NCI-H774 (cell line): ENCODE measurements around the gene APLP2.
"Not testable (repeated sequence)": the region's sequence is repeated elsewhere in the genome, so short reads cannot be mapped to it uniquely, and the experiment has no call there.

ENCODE experiments used
- DNase-seq: peaks from one replicate; lab custom pipeline; 2025; lab: John Stamatoyannopoulos, UW

Gene APLP2

GRCh38 chr11:130069659-130070108 lies at the start of gene APLP2:
APLP2 (plus strand) TSS chr11:130069894; CDS start chr11:130069978, 84 bp downstream.
- peak; percentile 97 for DNase-seq

DNA sequence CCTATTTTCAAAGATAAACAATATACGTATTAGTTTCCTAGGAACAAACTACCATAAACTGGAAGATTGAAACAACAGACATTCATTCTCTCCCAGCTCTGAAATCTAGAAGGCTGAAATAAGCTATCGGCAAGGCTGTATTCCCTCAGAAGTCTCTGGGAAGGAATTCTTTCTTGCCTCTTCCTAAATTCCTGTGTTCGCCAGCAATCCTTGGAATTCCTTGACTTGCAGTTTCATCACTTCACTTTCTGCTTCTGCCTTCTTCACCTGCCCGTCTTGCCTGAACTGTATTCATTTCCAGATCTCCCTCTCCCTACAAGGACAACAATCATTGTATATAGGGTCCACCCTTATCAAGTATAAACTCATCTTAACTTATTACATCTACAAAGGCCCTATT lies 49.4 kb upstream of the APLP2 start:
- no peak for DNase-seq

GRCh38 chr11:130021606-130022005 lies 48.1 kb upstream of the APLP2 start:
- not testable (repeated sequence) for DNase-seq

- no peak for DNase-seq
These were observed 46.9 kb upstream of the APLP2 start for GRCh38 chr11:130022799-130023198.

DNA sequence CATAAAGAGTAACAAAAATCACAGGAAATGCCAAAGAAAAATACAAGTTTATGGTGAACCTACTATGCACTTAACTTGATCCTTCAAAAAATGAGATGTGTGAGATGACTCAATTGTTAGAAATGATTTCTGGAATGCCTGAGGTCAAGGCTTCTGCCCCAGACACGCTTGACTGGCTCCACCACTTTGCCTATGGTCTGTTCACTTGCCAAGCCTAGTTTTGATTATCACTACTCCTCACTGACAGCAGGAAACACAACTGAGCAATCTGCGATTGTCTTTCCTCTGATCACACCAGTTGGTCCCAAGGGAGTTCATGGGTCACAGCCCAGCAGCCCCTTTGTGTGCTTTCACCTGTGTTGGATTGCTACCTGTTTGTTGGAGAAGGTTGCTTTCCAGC lies 46.5 kb upstream of the APLP2 start:
- no peak for DNase-seq

GRCh38 chr11:130024361-130024760 lies 45.3 kb upstream of the APLP2 start:
- DNase-seq, result no peak

DNA sequence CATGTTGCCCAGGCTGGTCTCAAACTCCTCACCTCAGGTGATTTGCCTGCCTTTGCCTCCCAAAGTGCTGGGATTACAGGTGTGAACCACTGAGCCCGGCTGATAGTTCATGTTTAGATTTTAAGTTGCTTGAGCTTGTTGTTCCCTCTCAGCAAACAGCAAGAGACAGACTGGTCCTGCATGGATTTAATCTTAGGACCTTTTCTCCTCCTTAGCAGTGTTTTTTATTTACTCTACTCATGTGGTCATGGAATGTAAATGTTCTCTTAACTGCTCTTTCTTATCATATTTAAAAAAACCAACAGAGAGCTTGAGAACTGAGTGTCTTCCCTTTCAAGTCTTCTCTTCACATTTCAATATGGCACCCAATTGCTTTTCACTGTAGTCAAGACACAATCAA lies 44.3 kb upstream of the APLP2 start:
- no peak for DNase-seq

DNA sequence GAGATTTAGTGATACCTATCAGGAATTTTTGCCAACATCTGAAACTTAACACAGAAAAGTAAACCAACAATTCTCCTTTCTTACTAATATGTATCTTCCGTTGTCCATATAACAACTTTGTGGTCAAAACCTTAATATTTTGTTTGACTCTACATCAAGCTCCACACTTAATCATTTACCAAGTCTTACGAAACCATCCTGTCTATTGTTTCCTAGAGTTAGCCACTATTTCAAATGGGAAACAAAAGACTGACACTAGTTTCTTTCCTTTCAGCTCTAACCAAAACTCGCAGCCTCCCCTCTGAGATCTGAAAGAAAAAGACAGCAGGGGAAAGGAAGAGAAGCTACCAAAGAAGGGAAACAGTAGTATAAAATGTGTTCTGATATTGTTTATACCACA lies 40.6 kb upstream of the APLP2 start:
- DNase-seq, result no peak

DNA sequence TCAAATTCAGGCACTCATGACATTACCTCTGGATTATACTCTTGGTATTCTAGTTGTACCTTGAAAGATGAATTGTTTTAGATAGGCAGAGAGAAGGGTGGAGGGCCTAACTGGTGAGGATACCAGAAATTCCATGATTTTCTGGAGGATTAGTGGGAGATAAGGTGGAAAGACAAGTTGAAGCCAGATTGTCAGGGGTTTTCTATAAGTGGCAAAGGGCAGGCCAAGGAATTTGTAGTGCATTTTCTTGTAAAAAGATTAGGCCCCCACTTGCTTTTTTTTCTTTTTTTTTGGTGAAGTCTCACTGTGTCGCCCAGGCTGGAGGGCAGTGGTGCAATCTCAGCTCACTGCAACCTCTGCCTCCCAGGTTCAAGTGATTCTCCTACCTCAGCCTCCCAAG lies 38.6 kb upstream of the APLP2 start:
- DNase-seq, result no peak

DNA sequence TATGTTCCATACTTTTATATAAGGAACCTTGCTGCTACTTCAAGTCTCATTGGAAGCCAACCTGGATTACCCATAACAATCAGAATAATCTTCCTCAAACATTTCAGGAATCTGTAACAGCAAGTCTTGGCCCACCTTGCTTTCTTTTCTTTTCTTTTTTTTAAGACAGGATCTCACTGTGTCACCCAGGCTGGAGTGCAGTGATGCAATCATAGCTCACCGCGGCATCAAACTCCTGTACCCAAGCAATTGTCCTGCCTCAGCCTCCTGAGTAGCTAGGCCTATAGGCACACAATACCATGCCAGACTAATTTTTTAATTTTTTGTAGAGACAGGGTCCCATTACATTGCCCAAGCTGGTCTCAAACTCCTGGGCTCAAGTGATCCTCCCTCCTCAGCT lies 37.7 kb upstream of the APLP2 start:
- DNase-seq, result no peak

- DNase-seq, result no peak
These were observed 36.8 kb upstream of the APLP2 start for GRCh38 chr11:130032931-130033330.

DNA sequence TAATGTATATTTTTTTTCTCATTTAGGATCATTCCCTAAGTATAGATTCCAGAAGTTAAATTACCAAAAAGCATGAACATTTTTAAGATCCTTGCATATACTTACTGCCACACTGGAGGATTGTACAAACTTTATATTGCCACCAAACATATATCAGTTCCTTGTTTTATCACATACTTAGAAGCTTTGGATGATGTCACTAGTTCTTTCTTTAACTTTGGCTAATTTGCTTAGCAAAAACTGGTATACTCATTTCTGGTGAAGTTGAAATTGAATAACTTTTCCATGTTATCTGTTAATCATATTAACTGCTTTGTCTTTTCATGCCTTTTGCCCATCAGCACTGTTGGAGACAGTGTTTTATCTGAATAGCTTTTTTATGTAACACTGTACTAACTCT lies 35.5 kb upstream of the APLP2 start:
- DNase-seq, result no peak

DNA sequence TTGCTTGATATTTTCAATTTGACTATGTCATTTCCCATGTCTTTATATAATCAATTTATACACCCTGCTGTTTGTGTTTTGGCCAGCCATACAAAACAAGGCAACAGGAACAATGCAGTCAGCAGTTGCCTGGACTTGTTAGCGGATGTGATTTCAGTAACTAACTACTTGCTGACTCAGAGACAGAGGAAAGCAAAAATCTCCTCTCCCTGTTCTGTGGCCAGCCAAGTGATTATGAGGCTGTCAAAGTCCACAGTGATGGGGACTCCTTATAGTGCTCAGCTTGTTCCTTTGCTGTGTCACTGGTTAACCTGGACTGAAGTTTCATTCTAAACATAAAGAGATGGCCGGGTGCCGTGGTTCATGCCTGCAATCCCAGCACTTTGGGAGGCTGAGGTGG lies 32.6 kb upstream of the APLP2 start:
- DNase-seq, result no peak

- no peak for DNase-seq
These were observed 31.7 kb upstream of the APLP2 start for GRCh38 chr11:130037881-130038585.

DNA sequence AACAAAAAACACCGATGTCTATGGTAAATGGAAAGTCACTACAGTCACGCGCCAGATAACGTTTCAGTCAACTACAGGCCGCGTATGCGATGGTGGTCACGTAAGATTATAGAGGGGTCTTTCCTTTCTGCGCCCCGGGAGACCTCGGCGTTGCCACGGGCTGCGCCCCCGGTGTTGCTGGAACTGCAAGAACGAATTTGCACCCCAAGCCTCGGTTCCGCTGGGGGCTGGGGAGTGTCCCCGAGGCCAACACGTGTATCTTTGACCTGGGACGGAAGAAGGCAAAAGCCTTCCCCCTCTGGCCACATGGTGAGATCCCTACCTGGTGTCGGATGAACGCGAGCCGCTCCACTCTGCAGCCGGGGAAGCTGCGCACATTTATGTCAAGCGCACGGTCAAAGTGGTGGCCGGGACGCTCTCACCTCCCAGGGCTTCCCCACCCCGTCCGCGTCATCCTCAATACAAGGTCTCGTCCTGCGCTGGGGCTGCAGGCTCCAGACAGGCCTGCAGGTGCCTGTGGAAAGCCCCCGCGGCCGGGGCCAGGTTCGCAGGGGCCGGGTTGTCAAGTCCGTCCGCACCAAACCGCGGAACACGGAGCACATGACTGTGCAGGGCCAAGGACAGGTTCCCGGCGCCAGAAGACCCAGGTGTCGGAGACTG lies 29.3 kb upstream of the APLP2 start:
- no peak for DNase-seq

- peak; percentile 59 for DNase-seq
These were observed 27.6 kb upstream of the APLP2 start for GRCh38 chr11:130042093-130042591.

DNA sequence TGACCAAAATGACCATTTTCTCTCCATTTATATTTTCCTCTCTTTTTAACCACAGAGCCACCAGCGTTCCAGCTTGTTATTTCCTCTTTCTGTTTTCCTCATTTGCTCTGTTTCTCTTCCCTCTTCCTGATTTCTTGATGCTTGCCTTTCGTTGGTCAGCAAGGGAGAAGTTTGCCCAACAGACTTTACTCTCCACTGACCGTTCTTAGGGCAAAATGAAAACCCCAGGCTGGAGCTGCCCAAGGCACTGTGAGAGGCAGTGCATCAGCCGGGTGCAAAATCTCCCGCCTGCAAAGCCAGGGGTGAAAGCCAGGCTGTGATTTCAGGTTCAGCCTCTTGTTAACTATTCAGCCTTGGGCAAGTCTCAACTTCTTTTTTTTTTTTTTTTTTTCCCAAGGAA lies 26.1 kb upstream of the APLP2 start:
- DNase-seq, result no peak

DNA sequence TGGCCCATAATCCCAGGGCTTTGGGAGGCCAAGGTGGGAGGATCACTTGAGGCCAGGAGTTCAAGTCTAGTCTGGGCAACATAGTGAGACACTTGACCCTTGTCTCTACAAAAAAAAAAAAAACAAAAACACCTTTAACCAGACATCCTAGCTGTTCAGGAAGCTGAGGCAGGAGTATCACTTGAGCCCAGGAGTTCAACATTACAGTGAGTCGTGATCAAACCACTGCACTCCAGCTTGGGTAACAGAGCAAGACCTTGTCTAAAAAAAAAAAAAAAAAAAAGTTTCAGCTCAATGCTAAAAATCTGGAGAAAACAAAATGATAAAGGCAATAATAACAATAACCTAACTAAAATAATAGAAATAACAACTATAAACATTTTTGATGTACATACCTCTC lies 22.6 kb upstream of the APLP2 start:
- DNase-seq, result no peak

- DNase-seq, result no peak
These were observed 20.3 kb upstream of the APLP2 start for GRCh38 chr11:130049328-130049771.

GRCh38 chr11:130050257-130050656 lies 19.4 kb upstream of the APLP2 start:
- DNase-seq, result no peak

GRCh38 chr11:130051082-130051481 lies 18.6 kb upstream of the APLP2 start:
- no peak for DNase-seq

DNA sequence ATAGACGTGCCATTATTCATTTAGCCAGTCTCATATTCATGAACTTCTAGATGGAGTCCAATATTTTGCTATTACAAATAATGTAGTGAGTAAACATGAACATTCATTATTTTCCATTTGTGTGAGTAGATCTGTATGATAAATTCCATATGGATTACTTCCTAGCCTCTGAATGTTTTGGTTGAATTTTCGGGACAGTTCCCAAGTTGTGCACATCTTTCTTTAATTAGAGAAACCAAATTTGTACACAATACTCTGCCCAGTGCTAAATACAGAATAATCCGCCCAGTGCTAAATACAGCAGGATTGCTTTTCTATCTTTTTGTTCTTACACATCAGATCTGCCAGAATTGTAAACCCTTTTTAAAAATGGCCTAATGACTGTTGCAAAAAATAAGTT lies 17.1 kb upstream of the APLP2 start:
- no peak for DNase-seq

DNA sequence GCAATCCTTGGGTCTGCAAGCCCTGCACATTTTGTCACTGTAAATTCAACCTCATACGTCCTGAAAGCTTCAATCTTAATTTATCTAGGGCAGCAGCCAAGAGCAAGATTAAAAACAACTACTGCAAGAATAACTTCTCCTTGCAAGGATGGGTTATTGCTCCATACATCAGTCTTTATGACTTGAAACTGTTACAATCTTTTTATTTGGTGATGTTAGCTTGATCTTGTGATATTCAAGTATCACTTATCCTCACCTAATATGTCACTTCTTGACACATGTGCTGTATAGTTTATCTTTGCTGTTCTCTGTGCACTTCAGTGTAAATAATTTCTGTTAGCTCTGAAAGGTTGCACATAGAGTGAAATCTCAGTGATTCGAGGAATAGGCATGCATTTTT lies 14.7 kb upstream of the APLP2 start:
- DNase-seq, result no peak

DNA sequence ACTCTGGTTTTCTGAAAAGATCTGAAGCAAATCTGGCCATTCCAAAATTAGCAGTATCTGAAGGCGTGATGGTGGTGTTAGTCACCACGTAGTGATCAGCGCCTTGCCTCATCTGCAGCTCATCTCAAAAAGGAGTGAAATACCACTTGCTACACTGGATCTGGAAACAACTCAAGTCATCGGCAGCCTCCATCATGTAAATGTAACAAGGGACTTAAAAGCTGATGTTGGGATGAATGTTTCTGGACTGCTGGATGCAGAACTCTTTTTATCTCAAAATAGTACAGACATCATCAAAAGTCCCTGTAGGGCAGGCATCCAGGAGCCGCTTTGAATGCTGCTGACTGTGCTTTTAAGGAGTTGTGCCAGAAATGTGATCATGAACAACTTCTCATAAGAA lies 14.1 kb upstream of the APLP2 start:
- DNase-seq, result no peak
